ENCODE data around the gene FBXW4.

DNA sequence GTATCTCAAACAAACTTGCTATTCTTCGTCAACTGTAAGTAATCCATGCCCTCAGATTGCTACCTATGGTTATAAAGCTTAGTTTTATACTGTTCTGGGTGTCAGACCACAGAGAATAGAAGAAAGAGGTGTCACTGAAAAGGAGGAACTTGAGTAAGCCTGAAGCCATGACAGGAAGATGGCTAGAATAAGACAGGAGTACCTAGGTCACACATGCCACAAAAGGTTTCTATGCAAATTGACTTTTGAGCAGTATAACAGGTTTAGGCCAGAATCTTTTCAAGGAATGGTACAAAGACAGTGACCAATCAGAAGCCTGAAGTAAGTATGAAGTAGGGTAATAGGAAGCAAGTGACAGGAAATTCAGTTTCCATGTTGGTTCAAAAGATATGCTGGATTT, 23.5 kb downstream of the FBXW4 start:
- TF ChIP-seq CTCF (IDR thresholded peaks at IDR 0.05; ENCODE audit: insufficient read depth, low read depth, low read length) (no peak), EZH2 (IDR thresholded peaks at IDR 0.05; ENCODE audit: insufficient read depth, low read length) (no peak)

Data from astrocyte (in vitro differentiated cells and primary cell).